Measurements from ENCODE around the gene SNX20.

SNX20 gene

GRCh38 chr16:50705436-50706110, 24.5 kb upstream of the SNX20 start:
- in situ Hi-C loops (cut with MboI; ENCODE audit: low sequenced_read_pairs) = no loop called here

GRCh38 chr16:50704245-50704644, 23.1 kb upstream of the SNX20 start:
- in situ Hi-C loops (cut with MboI; ENCODE audit: low sequenced_read_pairs) = no loop called here

- in situ Hi-C loops (cut with MboI; ENCODE audit: low sequenced_read_pairs) = no loop called here
Observed at GRCh38 chr16:50702725-50703124, 21.6 kb upstream of the SNX20 start.

GRCh38 chr16:50699326-50700159, 18.4 kb upstream of the SNX20 start:
- in situ Hi-C loops (cut with MboI; ENCODE audit: low sequenced_read_pairs) = no loop called here

GRCh38 chr16:50697881-50698767, 17.0 kb upstream of the SNX20 start:
- in situ Hi-C loops (cut with MboI; ENCODE audit: low sequenced_read_pairs) = no loop called here

GRCh38 chr16:50697421-50697715, 16.3 kb upstream of the SNX20 start:
- in situ Hi-C loops (cut with MboI; ENCODE audit: low sequenced_read_pairs) = no loop called here

- in situ Hi-C loops (cut with MboI; ENCODE audit: low sequenced_read_pairs) = no loop called here
Observed at GRCh38 chr16:50696575-50697420, 15.7 kb upstream of the SNX20 start.

GRCh38 chr16:50696126-50696525, 15.0 kb upstream of the SNX20 start:
- in situ Hi-C loops (cut with MboI; ENCODE audit: low sequenced_read_pairs) = no loop called here

GRCh38 chr16:50695017-50696000, 14.2 kb upstream of the SNX20 start:
- in situ Hi-C loops (cut with MboI; ENCODE audit: low sequenced_read_pairs) = no loop called here

- in situ Hi-C loops (cut with MboI; ENCODE audit: low sequenced_read_pairs) = no loop called here
Observed at GRCh38 chr16:50694206-50694605, 13.1 kb upstream of the SNX20 start.

- in situ Hi-C loops (cut with MboI; ENCODE audit: low sequenced_read_pairs) = no loop called here
Observed at GRCh38 chr16:50692999-50693781, 12.1 kb upstream of the SNX20 start, which contains the start of gene NOD2. NOD2 (plus strand) TSS chr16:50693606; CDS start chr16:50699496, 5,890 bp downstream.

- in situ Hi-C loops (cut with MboI; ENCODE audit: low sequenced_read_pairs) = no loop called here
Observed at GRCh38 chr16:50692644-50692998, 11.5 kb upstream of the SNX20 start.

- in situ Hi-C loops (cut with MboI; ENCODE audit: low sequenced_read_pairs) = no loop called here
Observed at GRCh38 chr16:50690177-50690576, 9.1 kb upstream of the SNX20 start.

- in situ Hi-C loops (cut with MboI; ENCODE audit: low sequenced_read_pairs) = no loop called here
Observed at GRCh38 chr16:50688867-50689266, 7.8 kb upstream of the SNX20 start.

- in situ Hi-C loops (cut with MboI; ENCODE audit: low sequenced_read_pairs) = no loop called here
Observed at GRCh38 chr16:50688083-50688482, 7.0 kb upstream of the SNX20 start.

GRCh38 chr16:50685462-50686063, 4.5 kb upstream of the SNX20 start:
- in situ Hi-C loops (cut with MboI; ENCODE audit: low sequenced_read_pairs) = no loop called here

- in situ Hi-C loops (cut with MboI; ENCODE audit: low sequenced_read_pairs) = no loop called here
Observed at GRCh38 chr16:50684823-50685461, 3.8 kb upstream of the SNX20 start.

Data from HL-60/S4 (cell line).